Nephron progenitor cell (in vitro differentiated cells): ENCODE results near the gene ALG3.
A peak's percentile ranks its signal among the peaks of the same experiment; 100 is the strongest.

ENCODE experiments used
- DNase-seq: peaks from one replicate; pipeline ENCODE4 v3.0.0; 2021
- H3K27ac Mint-ChIP-seq: 2 replicates; pipeline ENCODE4 v1.8.0; 2021; ENCODE audit warnings: mild to moderate bottlenecking, moderate library complexity, mixed read lengths
- H3K27me3 Mint-ChIP-seq: 2 replicates; pipeline ENCODE4 v1.8.0; 2021; ENCODE audit warnings: mild to moderate bottlenecking, low read depth, mixed read lengths; ENCODE audit not compliant: poor library complexity
- H3K36me3 Mint-ChIP-seq: 2 replicates; pipeline ENCODE4 v1.8.0; 2021; ENCODE audit warnings: low read depth, mixed read lengths
- H3K4me1 Mint-ChIP-seq: 2 replicates; pipeline ENCODE4 v1.8.0; 2021; ENCODE audit warnings: mixed read lengths
- H3K4me3 Mint-ChIP-seq: 2 replicates; pipeline ENCODE4 v1.8.0; 2021; ENCODE audit warnings: mild to moderate bottlenecking, moderate library complexity, mixed read lengths
- H3K9me3 Mint-ChIP-seq: 2 replicates; pipeline ENCODE4 v1.8.0; 2021; ENCODE audit warnings: mild to moderate bottlenecking, moderate library complexity, mixed read lengths
- CTCF ChIP-seq: fragments of 200-600 bp; sonication (generic); IDR thresholded peaks from 2 replicates; pipeline ENCODE4 v1.5.0; 2021; ENCODE audit warnings: antibody characterized with exemption

ALG3 gene

DNA sequence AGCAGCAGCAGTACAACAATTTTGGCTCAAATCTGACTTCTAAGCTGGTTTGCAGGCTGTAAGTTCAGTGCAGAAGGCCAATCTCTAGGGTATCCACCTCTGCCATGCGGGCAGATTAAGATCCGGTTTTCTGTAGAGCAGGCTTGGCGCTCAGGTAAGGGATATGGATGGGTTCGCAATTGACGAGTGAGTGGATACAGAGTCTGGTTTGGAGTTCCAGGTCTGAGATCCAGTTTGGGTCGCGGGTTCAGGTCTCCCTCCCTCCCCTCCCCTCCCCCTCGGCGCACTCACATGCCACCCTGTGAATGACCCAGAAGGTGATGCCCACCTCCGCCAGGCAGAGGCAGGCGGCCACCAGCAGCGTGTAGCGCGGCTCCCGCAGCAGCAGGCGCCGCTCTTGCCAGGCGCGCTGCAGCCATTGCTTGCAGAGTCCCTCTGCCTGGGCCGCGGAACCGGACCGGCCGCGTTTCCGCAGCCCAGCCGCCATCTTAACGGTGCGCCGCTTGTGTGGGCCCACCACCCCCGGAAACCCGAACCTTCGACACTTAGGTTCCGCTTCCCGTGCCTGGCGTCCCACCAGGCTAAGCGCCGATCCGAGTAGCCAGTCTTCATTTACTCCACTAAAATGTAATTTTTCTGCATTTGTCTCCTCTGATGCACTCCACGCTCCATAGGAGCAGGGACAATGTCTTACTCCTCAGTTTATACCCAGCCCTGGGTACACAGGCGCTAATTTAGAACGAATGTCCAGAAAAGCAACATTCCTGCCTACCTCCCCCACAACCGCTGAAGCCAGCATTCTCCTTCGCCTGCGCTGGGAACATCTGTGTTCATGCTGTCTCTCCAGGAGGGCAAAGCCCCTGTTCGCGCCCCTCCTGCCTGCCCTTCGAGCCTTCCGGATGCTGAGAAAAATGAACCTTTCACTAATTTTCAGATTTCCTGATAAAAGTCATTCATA is at the start of gene ALG3:
TSS of gene ALG3 (minus strand) at position 509 of the 958 bp plus-strand sequence. CDS start at position 487, 22 bp downstream.
- no peak for TF ChIP-seq CTCF
- Mint-ChIP-seq H3K4me1 (peaks cover 19% of the 10 kb centered on the region), H3K4me3 (peak within 1 kb of the TSS; percentile 95), H3K36me3 (peaks cover 11% of the 10 kb centered on the region), H3K9me3 (no peaks in the 10 kb centered on the region), H3K27me3 (peaks cover 10% of the 10 kb centered on the region), H3K27ac (peak within 1 kb of the TSS; percentile 99)
- peak; percentile 91 for DNase-seq

DNA sequence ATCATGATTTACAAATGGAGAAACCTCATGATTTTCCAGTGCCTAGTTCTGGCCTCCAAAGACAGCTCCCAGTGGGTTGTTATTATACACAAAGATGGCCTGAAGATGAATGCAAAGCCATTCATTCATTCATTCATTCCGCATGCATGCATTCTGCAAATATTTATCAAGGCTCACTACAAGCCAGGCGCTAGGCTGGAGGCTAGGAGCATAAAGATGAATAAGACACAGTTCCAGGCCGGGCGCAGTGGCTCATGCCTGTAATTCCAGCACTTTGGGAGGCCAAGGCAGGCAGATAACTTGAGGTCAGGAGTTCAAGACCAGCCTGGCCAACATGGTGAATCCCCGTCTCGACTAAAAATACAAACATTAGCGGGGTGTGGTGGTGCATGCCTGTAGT is 47.9 kb upstream of the ALG3 start:
- Mint-ChIP-seq H3K4me1 (peaks cover 15% of the 10 kb centered on the region), H3K27ac (no peak overlapping the region), H3K9me3 (no peaks in the 10 kb centered on the region), H3K36me3 (peaks cover 11% of the 10 kb centered on the region), H3K4me3 (peak overlapping the region; percentile 45), H3K27me3 (peaks cover 58% of the 10 kb centered on the region)
- DNase-seq: no peak
- no peak for TF ChIP-seq CTCF

GRCh38 chr3:184295771-184296170 is 47.0 kb upstream of the ALG3 start:
- Mint-ChIP-seq H3K4me1 (peaks cover 13% of the 10 kb centered on the region), H3K36me3 (peaks cover 4% of the 10 kb centered on the region), H3K9me3 (no peaks in the 10 kb centered on the region), H3K4me3 (no peak overlapping the region), H3K27me3 (peaks cover 60% of the 10 kb centered on the region), H3K27ac (no peak overlapping the region)
- TF ChIP-seq CTCF: no peak
- no peak for DNase-seq

DNA sequence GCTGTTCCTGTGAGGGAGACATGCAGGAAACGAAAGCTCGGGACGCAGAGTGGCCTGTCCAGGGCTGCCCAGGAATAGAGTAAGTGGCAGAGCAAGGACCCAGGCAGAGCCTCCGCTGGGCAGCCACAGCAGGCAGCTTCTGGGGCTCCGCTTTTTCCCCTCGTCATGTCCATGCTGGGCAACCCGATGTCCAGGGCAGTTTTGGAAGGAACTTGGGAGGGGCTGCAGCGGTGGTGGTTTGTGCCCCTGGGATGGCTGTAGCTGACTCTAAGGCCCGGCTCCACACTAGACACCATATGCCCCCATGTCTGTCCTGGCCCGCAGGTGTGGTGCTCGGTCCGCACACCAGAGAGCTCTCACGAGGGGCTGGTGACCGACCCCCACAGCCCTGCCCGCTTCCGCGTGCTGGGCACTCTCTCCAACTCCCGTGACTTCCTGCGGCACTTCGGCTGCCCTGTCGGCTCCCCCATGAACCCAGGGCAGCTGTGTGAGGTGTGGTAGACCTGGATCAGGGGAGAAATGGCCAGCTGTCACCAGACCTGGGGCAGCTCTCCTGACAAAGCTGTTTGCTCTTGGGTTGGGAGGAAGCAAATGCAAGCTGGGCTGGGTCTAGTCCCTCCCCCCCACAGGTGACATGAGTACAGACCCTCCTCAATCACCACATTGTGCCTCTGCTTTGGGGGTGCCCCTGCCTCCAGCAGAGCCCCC is 43.1 kb upstream of the ALG3 start:
- Mint-ChIP-seq H3K9me3 (no peaks in the 10 kb centered on the region), H3K36me3 (no peaks in the 10 kb centered on the region), H3K4me1 (no peaks in the 10 kb centered on the region), H3K27me3 (peaks cover 74% of the 10 kb centered on the region), H3K4me3 (no peak overlapping the region), H3K27ac (no peak overlapping the region)
- no peak for TF ChIP-seq CTCF
- DNase-seq: no peak

DNA sequence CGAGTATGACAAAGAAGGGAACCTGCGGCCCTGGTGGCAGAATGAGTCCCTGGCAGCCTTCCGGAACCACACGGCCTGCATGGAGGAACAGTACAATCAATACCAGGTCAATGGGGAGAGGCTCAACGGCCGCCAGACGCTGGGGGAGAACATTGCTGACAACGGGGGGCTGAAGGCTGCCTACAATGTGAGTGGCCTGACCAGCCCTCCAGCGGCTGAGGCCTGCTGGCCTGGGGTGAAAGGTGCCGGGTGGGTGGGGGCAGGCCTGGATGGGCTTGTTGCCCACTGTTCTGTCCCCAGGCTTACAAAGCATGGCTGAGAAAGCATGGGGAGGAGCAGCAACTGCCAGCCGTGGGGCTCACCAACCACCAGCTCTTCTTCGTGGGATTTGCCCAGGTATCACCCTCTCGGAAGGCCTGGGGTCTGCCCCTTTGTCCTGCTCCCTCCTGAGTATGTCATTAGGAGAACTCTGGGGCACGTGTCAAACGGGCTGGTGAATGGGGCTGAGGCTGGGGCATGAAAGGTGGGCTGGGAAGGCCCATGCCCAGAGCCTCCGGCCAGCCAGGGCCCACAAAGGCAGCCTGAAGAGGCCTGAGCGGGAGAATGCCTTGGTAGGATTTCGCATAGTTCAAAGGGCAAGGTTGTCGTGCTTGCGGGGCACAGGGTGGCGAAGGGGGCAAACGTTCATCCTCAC is 42.4 kb upstream of the ALG3 start:
- DNase-seq: no peak
- H3K9me3 Mint-ChIP-seq: no peaks in the 10 kb centered on the region
- no peak for TF ChIP-seq CTCF
- H3K27ac Mint-ChIP-seq: no peak overlapping the region
- H3K4me3 Mint-ChIP-seq: no peak overlapping the region
- peaks cover 76% of the 10 kb centered on the region for H3K27me3 Mint-ChIP-seq
- H3K36me3 Mint-ChIP-seq: no peaks in the 10 kb centered on the region
- H3K4me1 Mint-ChIP-seq: no peaks in the 10 kb centered on the region
